GM12878 (cell line): ENCODE results near the gene EEFSEC. TPM values are rescaled to one million over a fixed set of nuclear protein-coding genes. Genes with fewer than 3 reads are reported as not detected.

ENCODE experiments used
- ATAC-seq: fragments of 200-7000 bp; cut with Tn5 transposase; 3 replicates; pipeline ENCODE4 v1.9.1; 2020; ENCODE audit warnings: mild to moderate bottlenecking, moderate library complexity
- BruUV-seq: library from RNA; stranded (reverse); fragments of 400-500 nt; replicated peaks from 2 replicates; lab custom pipeline; 2021; lab: Mats Ljungman, UMichigan
- CTCF ChIA-PET: fragments of 300-600 bp; sonication (Branson Sonifier 250); formaldehyde crosslinking; extraction: SDS; loops from one replicate; lab custom pipeline; 2021; ENCODE audit warnings: inconsistent platforms; lab: Yijun Ruan, JAX
- POLR2A ChIA-PET: fragments of 350-600 bp; formaldehyde crosslinking; extraction: SDS; loops from one replicate; lab custom pipeline; 2021; ENCODE audit warnings: inconsistent platforms; lab: Charles Lee
- RAD21 ChIA-PET: fragments of 300-600 bp; sonication (Branson Sonifier 250); formaldehyde crosslinking; loops from one replicate; lab custom pipeline; 2023; ENCODE audit warnings: antibody characterized with exemption; ENCODE audit not compliant: unreplicated experiment; lab: Charles Lee
- SMC1A ChIA-PET: fragments of 300-600 bp; sonication (Branson Sonifier 250); formaldehyde crosslinking; loops from one replicate; lab custom pipeline; 2023; ENCODE audit not compliant: unreplicated experiment, uncharacterized antibody; lab: Charles Lee
- DNase-seq: peaks from one replicate; pipeline ENCODE4 v3.0.0-alpha.2; 2011; ENCODE audit warnings: low read depth, low spot score
- FAIRE-seq: peaks from 3 replicates; lab custom pipeline; 2011; peaks lifted over from hg19 to GRCh38; lab: Jason Lieb, UNC
- H2AFZ ChIP-seq: 2 replicates; pipeline ENCODE4 v1.6.0; 2011; ENCODE audit warnings: low read depth, low read length, control low read depth; ENCODE audit not compliant: control insufficient read depth
- H3K27ac ChIP-seq: 2 replicates; pipeline ENCODE4 v1.5.1; 2011; ENCODE audit warnings: control low read depth; ENCODE audit not compliant: control insufficient read depth, insufficient read depth
- H3K27me3 ChIP-seq, 2 experiments: replicated peaks in 1 of 2; 2 replicates each; pipeline versions ENCODE4 v1.6.0 to v1.6.1; 2011; ENCODE audit warnings: low read length in 1 of 2; ENCODE audit not compliant: control insufficient read depth in 2 of 2, insufficient read depth in 2 of 2
- H3K36me3 ChIP-seq, 2 experiments: 2 replicates each; pipeline ENCODE4 v1.5.1; 2011; ENCODE audit warnings: low read length in 1 of 2; ENCODE audit not compliant: control insufficient read depth in 2 of 2, insufficient read depth in 2 of 2
- H3K4me1 ChIP-seq: 2 replicates; pipeline ENCODE4 v1.6.1; 2011; ENCODE audit warnings: mild to moderate bottlenecking, low read length, moderate library complexity, mixed read lengths; ENCODE audit not compliant: control insufficient read depth, insufficient read depth
- H3K4me2 ChIP-seq: 2 replicates; pipeline ENCODE4 v1.6.0; 2011; ENCODE audit warnings: control low read depth; ENCODE audit not compliant: control insufficient read depth, insufficient read depth
- H3K4me3 ChIP-seq: fragments of 200-600 bp; sonication (generic); 2 replicates; pipeline ENCODE4 v1.5.1; 2016
- H3K79me2 ChIP-seq: 2 replicates; pipeline ENCODE4 v1.6.0; 2011; ENCODE audit warnings: low read length; ENCODE audit not compliant: control insufficient read depth, insufficient read depth
- H3K9ac ChIP-seq: 2 replicates; pipeline ENCODE4 v1.8.0; 2011; ENCODE audit warnings: low read length, control low read depth, mixed read lengths; ENCODE audit not compliant: control insufficient read depth, insufficient read depth
- H3K9me3 ChIP-seq: replicated peaks from 3 replicates; pipeline ENCODE4 v1.5.1; 2011; ENCODE audit warnings: mild to moderate bottlenecking, low read length; ENCODE audit not compliant: control insufficient read depth, insufficient read depth
- H4K20me1 ChIP-seq: 2 replicates; pipeline ENCODE4 v1.6.0; 2011; ENCODE audit not compliant: control insufficient read depth, insufficient read depth
- CBFB ChIP-seq: IDR thresholded peaks from 2 replicates; pipeline ENCODE4 v1.6.1; 2016; ENCODE audit warnings: antibody characterized with exemption, low read depth
- NR2F1 ChIP-seq: fragments of 450-650 bp; conservative IDR thresholded peaks from 2 replicates; pipeline ENCODE4 v1.6.1; 2017; ENCODE audit warnings: mild to moderate bottlenecking
- SMAD5 ChIP-seq: IDR thresholded peaks from 2 replicates; pipeline ENCODE4 v1.6.1; 2016; ENCODE audit warnings: antibody characterized with exemption, low read depth
- SREBF1 ChIP-seq: IDR thresholded peaks from 2 replicates; pipeline ENCODE4 v1.6.1; 2012; ENCODE audit warnings: mild to moderate bottlenecking, low read length
- YY1 ChIP-seq: IDR thresholded peaks from 2 replicates; pipeline ENCODE4 v1.6.1; 2011; ENCODE audit warnings: low read depth, mild to moderate bottlenecking, low read length
- ZNF622 ChIP-seq: fragments of 450-650 bp; IDR thresholded peaks from 2 replicates; pipeline ENCODE4 v1.6.1; 2017; ENCODE audit warnings: mild to moderate bottlenecking, inconsistent platforms
- WGBS: methylation state at CpG from one replicate; pipeline ENCODE4 v1.1.6; 2016; ENCODE audit warnings: low lambda C conversion rate; ENCODE audit not compliant: insufficient replicate concordance, insufficient coverage; ENCODE audit errors: missing lambda C conversion rate; 5-methylcytosine and 5-hydroxymethylcytosine counted together
- in situ Hi-C: fragments of 300-500 bp; cut with MboI; formaldehyde crosslinking; loops from 9 replicates; pipeline ENCODE4 v1.14.3; 2018; ENCODE audit warnings: mixed read lengths
- intact Hi-C: fragments of 100-400 bp; cut with micrococcal nuclease; formaldehyde crosslinking; loops from one replicate; pipeline ENCODE4 v1.14.2; 2022; ENCODE audit not compliant: unreplicated experiment
- polyA plus RNA-seq, 11 experiments: library from polyadenylated mRNA; depleted of rRNA in 4 of 11; unstranded in 6 of 11; stranded (reverse) in 5 of 11; fragments of >200 nt; fragmentation: Nextera tagmentation in 4 of 11; fragmentation: Illumina TruSeq in 1 of 11; extraction: Ambion mirVana in 4 of 11; extraction: Trizol in 1 of 11; gene quantifications; 1 replicate in 1 of 11; 2 replicates in 10 of 11; pipeline versions ENCODE4 v1.2.1 to v1.2.3, GENCODE V29; 2011 to 2016; ENCODE audit warnings: inconsistent platforms in 2 of 11, missing spikeins in 2 of 11, low read depth in 1 of 11
- total RNA-seq, 4 experiments: library from RNA; depleted of rRNA in 3 of 4; stranded (reverse); fragments of >200 nt in 3 of 4; fragmentation: Illumina TruSeq in 1 of 4; extraction: Trizol in 1 of 4; gene quantifications; 2 replicates each; pipeline versions ENCODE4 v1.2.1 to v1.2.3, GENCODE V29; 2013 to 2021
- TF ChIP-seq, protein P1 (sequence below): IDR thresholded peaks from 2 replicates; pipeline ENCODE4 v1.6.1; 2012; ENCODE audit warnings: low read depth, low read length, improper control_type of control experiment
- TF ChIP-seq, protein P2 (sequence below): fragments of 450-650 bp; IDR thresholded peaks from 2 replicates; pipeline ENCODE4 v1.6.1; 2018; ENCODE audit warnings: borderline replicate concordance, mild to moderate bottlenecking; ENCODE audit not compliant: partially characterized antibody
- TF ChIP-seq, protein P3 (sequence below): fragments of 450-650 bp; formaldehyde crosslinking; IDR thresholded peaks from 2 replicates; pipeline ENCODE4 v1.5.0; 2022; ENCODE audit warnings: mild to moderate bottlenecking, missing genetic modification characterization
- TF ChIP-seq, protein P4 (sequence below): fragments of 450-650 bp; conservative IDR thresholded peaks from 2 replicates; pipeline ENCODE4 v1.6.1; 2017; ENCODE audit warnings: mild to moderate bottlenecking, moderate library complexity

The EEFSEC gene
- total and polyA plus RNA-seq, 10 of the 15 experiments (the other 5 are each of a cell fraction or from before 2014, with no cell fraction given) = 0.29 to 29.1 (median 16.1) TPM

DNA sequence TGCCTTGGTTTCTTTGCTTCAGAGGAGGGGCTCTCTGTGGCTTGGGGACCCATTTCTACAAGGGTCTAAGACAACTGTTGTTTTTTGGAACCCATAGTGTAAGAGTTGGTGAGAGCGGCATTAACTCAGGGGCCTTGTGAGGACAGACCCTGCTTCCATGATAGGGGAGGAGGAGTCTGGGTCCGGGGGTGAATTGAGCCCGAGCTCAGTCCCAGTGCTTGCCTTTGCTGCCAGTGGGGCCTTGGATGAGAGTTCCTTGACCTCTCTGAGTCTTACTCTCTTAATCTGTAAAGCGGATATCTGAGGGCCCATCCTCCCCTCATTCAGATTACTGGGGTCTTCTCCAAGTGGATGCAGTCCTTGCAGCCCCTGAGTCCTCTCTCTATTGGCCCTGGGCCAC lies 74.2 kb downstream of the EEFSEC start (continued):
- TF ChIP-seq YY1 = no peak
- no peak for TF ChIP-seq CBFB

DNA sequence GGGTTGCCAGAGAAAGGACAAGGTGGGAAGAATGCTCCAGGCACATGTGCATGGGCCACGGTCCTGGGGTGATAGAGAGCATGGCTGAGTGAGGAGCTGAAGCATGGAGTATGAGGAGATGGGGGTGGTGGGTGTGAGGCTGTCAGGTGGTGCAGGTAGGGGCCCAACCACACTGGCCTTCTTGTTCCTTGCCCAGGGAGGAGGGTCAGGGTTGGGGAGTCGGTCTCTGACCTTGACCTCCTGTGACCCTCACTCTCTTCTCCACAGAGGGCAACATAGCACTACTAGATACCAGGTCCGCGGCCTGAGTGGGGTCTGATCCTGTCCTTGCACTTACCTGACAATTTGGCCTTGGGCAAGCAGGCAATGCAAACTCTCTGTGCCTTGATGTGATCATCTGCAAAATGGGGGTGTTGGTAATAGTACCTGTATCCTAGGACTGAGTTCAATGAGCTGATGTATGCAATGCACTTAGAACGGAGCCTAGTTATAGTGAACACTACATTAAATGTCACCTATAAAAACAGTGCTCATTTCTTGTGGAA lies 75.2 kb downstream of the EEFSEC start:
- H3K4me1 ChIP-seq = no peaks in the 10 kb centered on the region
- no peak overlapping the region for H3K4me3 ChIP-seq
- H3K9me3 ChIP-seq = peaks cover 1% of the 10 kb centered on the region; the same call in 1 of the 3 replicates
- H3K79me2 ChIP-seq = no peaks in the 10 kb centered on the region
- BruUV-seq = no TSS peak
- ChIA-PET SMC1A (no interaction called here), CTCF (interaction anchor here (0.7 kb wide), 1 partner anchor 381 kb away, joined by 3 read pairs; no protein-coding TSS in a partner anchor), RAD21 (no interaction called here), POLR2A (no interaction called here)
- in situ Hi-C loops = no loop called here
- WGBS = 97% methylated on average over 5 of the region's 5 CpGs
- H3K27ac ChIP-seq = no peak overlapping the region
- H4K20me1 ChIP-seq = no peaks in the 10 kb centered on the region
- H3K9ac ChIP-seq = no peak overlapping the region
- intact Hi-C loops = loop anchor here (10.0 kb wide), 1 partner anchor 266 kb away; the partner anchor contains the start of gene GATA2
- H3K4me2 ChIP-seq = no peak overlapping the region
- ATAC-seq (no peak), DNase-seq (no peak), FAIRE-seq (no peak)
- no peaks in the 10 kb centered on the region for H3K36me3 ChIP-seq
- no peaks in the 10 kb centered on the region for H3K27me3 ChIP-seq
- no peak overlapping the region for H2AFZ ChIP-seq
- TF ChIP-seq NR2F1 (no peak), ZNF622 (no peak), SREBF1 (no peak), SMAD5 (no peak)
- TF ChIP-seq, protein P1, sequence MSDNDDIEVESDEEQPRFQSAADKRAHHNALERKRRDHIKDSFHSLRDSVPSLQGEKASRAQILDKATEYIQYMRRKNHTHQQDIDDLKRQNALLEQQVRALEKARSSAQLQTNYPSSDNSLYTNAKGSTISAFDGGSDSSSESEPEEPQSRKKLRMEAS = no peak
- TF ChIP-seq, protein P2, sequence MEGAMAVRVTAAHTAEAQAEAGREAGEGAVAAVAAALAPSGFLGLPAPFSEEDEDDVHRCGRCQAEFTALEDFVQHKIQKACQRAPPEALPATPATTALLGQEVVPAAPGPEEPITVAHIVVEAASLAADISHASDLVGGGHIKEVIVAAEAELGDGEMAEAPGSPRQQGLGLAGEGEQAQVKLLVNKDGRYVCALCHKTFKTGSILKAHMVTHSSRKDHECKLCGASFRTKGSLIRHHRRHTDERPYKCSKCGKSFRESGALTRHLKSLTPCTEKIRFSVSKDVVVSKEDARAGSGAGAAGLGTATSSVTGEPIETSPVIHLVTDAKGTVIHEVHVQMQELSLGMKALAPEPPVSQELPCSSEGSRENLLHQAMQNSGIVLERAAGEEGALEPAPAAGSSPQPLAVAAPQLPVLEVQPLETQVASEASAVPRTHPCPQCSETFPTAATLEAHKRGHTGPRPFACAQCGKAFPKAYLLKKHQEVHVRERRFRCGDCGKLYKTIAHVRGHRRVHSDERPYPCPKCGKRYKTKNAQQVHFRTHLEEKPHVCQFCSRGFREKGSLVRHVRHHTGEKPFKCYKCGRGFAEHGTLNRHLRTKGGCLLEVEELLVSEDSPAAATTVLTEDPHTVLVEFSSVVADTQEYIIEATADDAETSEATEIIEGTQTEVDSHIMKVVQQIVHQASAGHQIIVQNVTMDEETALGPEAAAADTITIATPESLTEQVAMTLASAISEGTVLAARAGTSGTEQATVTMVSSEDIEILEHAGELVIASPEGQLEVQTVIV = no peak
- TF ChIP-seq, protein P3, sequence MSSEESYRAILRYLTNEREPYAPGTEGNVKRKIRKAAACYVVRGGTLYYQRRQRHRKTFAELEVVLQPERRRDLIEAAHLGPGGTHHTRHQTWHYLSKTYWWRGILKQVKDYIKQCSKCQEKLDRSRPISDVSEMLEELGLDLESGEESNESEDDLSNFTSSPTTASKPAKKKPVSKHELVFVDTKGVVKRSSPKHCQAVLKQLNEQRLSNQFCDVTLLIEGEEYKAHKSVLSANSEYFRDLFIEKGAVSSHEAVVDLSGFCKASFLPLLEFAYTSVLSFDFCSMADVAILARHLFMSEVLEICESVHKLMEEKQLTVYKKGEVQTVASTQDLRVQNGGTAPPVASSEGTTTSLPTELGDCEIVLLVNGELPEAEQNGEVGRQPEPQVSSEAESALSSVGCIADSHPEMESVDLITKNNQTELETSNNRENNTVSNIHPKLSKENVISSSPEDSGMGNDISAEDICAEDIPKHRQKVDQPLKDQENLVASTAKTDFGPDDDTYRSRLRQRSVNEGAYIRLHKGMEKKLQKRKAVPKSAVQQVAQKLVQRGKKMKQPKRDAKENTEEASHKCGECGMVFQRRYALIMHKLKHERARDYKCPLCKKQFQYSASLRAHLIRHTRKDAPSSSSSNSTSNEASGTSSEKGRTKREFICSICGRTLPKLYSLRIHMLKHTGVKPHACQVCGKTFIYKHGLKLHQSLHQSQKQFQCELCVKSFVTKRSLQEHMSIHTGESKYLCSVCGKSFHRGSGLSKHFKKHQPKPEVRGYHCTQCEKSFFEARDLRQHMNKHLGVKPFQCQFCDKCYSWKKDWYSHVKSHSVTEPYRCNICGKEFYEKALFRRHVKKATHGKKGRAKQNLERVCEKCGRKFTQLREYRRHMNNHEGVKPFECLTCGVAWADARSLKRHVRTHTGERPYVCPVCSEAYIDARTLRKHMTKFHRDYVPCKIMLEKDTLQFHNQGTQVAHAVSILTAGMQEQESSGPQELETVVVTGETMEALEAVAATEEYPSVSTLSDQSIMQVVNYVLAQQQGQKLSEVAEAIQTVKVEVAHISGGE (CRISPR knock-in tag) = no peak
- TF ChIP-seq, protein P4, sequence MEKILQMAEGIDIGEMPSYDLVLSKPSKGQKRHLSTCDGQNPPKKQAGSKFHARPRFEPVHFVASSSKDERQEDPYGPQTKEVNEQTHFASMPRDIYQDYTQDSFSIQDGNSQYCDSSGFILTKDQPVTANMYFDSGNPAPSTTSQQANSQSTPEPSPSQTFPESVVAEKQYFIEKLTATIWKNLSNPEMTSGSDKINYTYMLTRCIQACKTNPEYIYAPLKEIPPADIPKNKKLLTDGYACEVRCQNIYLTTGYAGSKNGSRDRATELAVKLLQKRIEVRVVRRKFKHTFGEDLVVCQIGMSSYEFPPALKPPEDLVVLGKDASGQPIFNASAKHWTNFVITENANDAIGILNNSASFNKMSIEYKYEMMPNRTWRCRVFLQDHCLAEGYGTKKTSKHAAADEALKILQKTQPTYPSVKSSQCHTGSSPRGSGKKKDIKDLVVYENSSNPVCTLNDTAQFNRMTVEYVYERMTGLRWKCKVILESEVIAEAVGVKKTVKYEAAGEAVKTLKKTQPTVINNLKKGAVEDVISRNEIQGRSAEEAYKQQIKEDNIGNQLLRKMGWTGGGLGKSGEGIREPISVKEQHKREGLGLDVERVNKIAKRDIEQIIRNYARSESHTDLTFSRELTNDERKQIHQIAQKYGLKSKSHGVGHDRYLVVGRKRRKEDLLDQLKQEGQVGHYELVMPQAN = no peak
